ENCODE data around the gene DNHD1.
A peak's percentile ranks its signal among the peaks of the same experiment; 100 is the strongest.

The DNHD1 gene

GRCh38 chr11:6486938-6487337 lies 10.1 kb upstream of the DNHD1 start:
- H3K4me3 ChIP-seq (replicated peaks in 1 of 2; ENCODE audit: low read depth in 2 of 2, low read length in 2 of 2) = no peak overlapping the region
- TF ChIP-seq CTCF (IDR thresholded peaks at IDR 0.05; ENCODE audit: low read depth, low read length) = no peak
- DNase-seq (ENCODE audit: low read depth in 2 of 2) = no peak

GRCh38 chr11:6488342-6488741 lies 8.7 kb upstream of the DNHD1 start:
- DNase-seq (ENCODE audit: low read depth in 2 of 2) = no peak
- no peak overlapping the region for H3K4me3 ChIP-seq (replicated peaks in 1 of 2; ENCODE audit: low read depth in 2 of 2, low read length in 2 of 2)
- TF ChIP-seq CTCF (IDR thresholded peaks at IDR 0.05; ENCODE audit: low read depth, low read length) = no peak

- no peak overlapping the region for H3K4me3 ChIP-seq (replicated peaks in 1 of 2; ENCODE audit: low read depth in 2 of 2, low read length in 2 of 2)
- no peak for DNase-seq (ENCODE audit: low read depth in 2 of 2)
- TF ChIP-seq CTCF (IDR thresholded peaks at IDR 0.05; ENCODE audit: low read depth, low read length) = no peak
Observed at GRCh38 chr11:6488821-6489220, 8.3 kb upstream of the DNHD1 start.

- H3K4me3 ChIP-seq (replicated peaks in 1 of 2; ENCODE audit: low read depth in 2 of 2, low read length in 2 of 2) = no peak overlapping the region
- DNase-seq (ENCODE audit: low read depth in 2 of 2) = no peak
- TF ChIP-seq CTCF (IDR thresholded peaks at IDR 0.05; ENCODE audit: low read depth, low read length) = no peak
Observed at GRCh38 chr11:6489306-6489705, 7.8 kb upstream of the DNHD1 start.

GRCh38 chr11:6498121-6498520 lies 1.0 kb downstream of the DNHD1 start:
- peak; percentile 41 to 57 for DNase-seq (ENCODE audit: low read depth in 2 of 2)
- H3K4me3 ChIP-seq (replicated peaks in 1 of 2; ENCODE audit: low read depth in 2 of 2, low read length in 2 of 2) = no peak overlapping the region
- TF ChIP-seq CTCF (IDR thresholded peaks at IDR 0.05; ENCODE audit: low read depth, low read length) = no peak

GRCh38 chr11:6498544-6498943 lies 1.5 kb downstream of the DNHD1 start:
- no peak for TF ChIP-seq CTCF (IDR thresholded peaks at IDR 0.05; ENCODE audit: low read depth, low read length)
- H3K4me3 ChIP-seq (replicated peaks in 1 of 2; ENCODE audit: low read depth in 2 of 2, low read length in 2 of 2) = no peak overlapping the region
- DNase-seq (ENCODE audit: low read depth in 2 of 2) = no peak

- no peak for TF ChIP-seq CTCF (IDR thresholded peaks at IDR 0.05; ENCODE audit: low read depth, low read length)
- H3K4me3 ChIP-seq (replicated peaks in 1 of 2; ENCODE audit: low read depth in 2 of 2, low read length in 2 of 2) = no peak overlapping the region
- no peak for DNase-seq (ENCODE audit: low read depth in 2 of 2)
Observed at GRCh38 chr11:6502382-6502781, 5.3 kb downstream of the DNHD1 start.

Measured in cardiac fibroblast (primary cell).